ENCODE data around the gene KIF25. TPM values are rescaled to one million over a fixed set of nuclear protein-coding genes. Genes with fewer than 3 reads are reported as not detected.
A peak's percentile ranks its signal among the peaks of the same experiment; 100 is the strongest.

KIF25 gene
- total RNA-seq, 1 experiment from 2014 or later, result 0.59 TPM

GRCh38 chr6:167973148-167973885, 24.2 kb upstream of the KIF25 start:
- Mint-ChIP-seq H3K27ac (peak overlapping the region in 2 of 3 experiments; percentile 56 to 73; a peak in 4 of 7 replicates), H3K27me3 (ENCODE audit: low read depth) (no peaks in the 10 kb centered on the region)
- WGBS (ENCODE audit: extremely low coverage, insufficient read length, low lambda C conversion rate), result no CpG with 5 or more reads among the region's 9 CpGs

More at GRCh38 chr6:167973148-167973885, 24.2 kb upstream of the KIF25 start:
- DNase-seq, result no peak
- no peak overlapping the region for H2AFZ ChIP-seq (ENCODE audit: low read length)
- H3K27me3 ChIP-seq (ENCODE audit: insufficient read depth, low read length), result no peaks in the 10 kb centered on the region
- no peak overlapping the region for H3T11ph ChIP-seq (ENCODE audit: low read length)
- H2BK12ac ChIP-seq (ENCODE audit: insufficient read length, low read depth, low read length), result no peak overlapping the region
- no peak overlapping the region for H3K56ac ChIP-seq (ENCODE audit: insufficient read length, low read depth, low read length)
- H3K27ac ChIP-seq (ENCODE audit: insufficient read length, low read depth, low read length), result no peak overlapping the region
- H3K79me1 ChIP-seq (ENCODE audit: insufficient read depth, low read depth, low read length, poor library complexity, severe bottlenecking), result no peaks in the 10 kb centered on the region
- H3K4ac ChIP-seq (ENCODE audit: low read depth, low read length), result no peak overlapping the region
- no peak overlapping the region for H3K4me2 ChIP-seq (ENCODE audit: insufficient read depth, insufficient read length, low read length)
- H3K14ac ChIP-seq (ENCODE audit: insufficient read depth, low read length), result peak overlapping the region; percentile 8; the same call in 1 of the 2 replicates
- H3K18ac ChIP-seq (ENCODE audit: insufficient read length, low read depth, low read length), result no peak overlapping the region
- no peak overlapping the region for H2BK20ac ChIP-seq (ENCODE audit: low read depth, low read length, poor library complexity, severe bottlenecking)
- Mint-ChIP-seq H3K9me3 (peaks cover 0 to 3% of the 10 kb centered on the region in 2 experiments; a peak in 3 of 5 replicates), H3K4me3 (peak overlapping the region in 1 of 2 experiments; percentile 31; a peak in 2 of 5 replicates), H3K36me3 (ENCODE audit: insufficient read depth in 1 of 3, low read depth in 3 of 3) (peaks cover 12 to 29% (median 24%) of the 10 kb centered on the region in 3 experiments; a peak in 6 of 7 replicates), H3K4me1 (peaks cover 23 to 26% of the 10 kb centered on the region in 2 experiments)
- H4K5ac ChIP-seq (ENCODE audit: insufficient read length, low read depth, low read length), result no peak overlapping the region
- no peak overlapping the region for H4K91ac ChIP-seq (ENCODE audit: insufficient read length, low read depth, low read length)
- peaks cover 3% of the 10 kb centered on the region; the same call in 1 of the 2 replicates for H3K4me1 ChIP-seq (ENCODE audit: insufficient read depth, low read length)
- no peak overlapping the region for H2BK120ac ChIP-seq (ENCODE audit: low read depth, low read length, poor library complexity, severe bottlenecking)
- H2BK15ac ChIP-seq (ENCODE audit: low read depth, low read length), result no peak overlapping the region
- TF ChIP-seq CTCF (conservative IDR thresholded peaks at IDR 0.05), result no peak
- no peaks in the 10 kb centered on the region for H3K23me2 ChIP-seq (ENCODE audit: insufficient read length, low read depth, low read length, poor library complexity, severe bottlenecking)
- no peaks in the 10 kb centered on the region for H3K79me2 ChIP-seq (ENCODE audit: insufficient read depth, low read length)
- no peaks in the 10 kb centered on the region for H3K9me3 ChIP-seq (ENCODE audit: control insufficient read depth, low read depth, low read length)
- H3K23ac ChIP-seq (ENCODE audit: insufficient read length, low read depth, low read length), result no peak overlapping the region
- H2BK5ac ChIP-seq (ENCODE audit: insufficient read length, low read length), result no peak overlapping the region
- H2AK5ac ChIP-seq (ENCODE audit: insufficient read length, low read length), result no peak overlapping the region
- H4K8ac ChIP-seq (replicated peaks; ENCODE audit: insufficient read length, low read depth, low read length), result no peak overlapping the region
- no peaks in the 10 kb centered on the region for H4K20me1 ChIP-seq (ENCODE audit: control insufficient read depth, insufficient read depth, insufficient read length)
- no peak overlapping the region for H3K9ac ChIP-seq (ENCODE audit: extremely low read depth, insufficient read length, low read length)

All from H9 (cell line).